ENCODE data around the gene SRGN.

SRGN gene

GRCh38 chr10:69073736-69074364, 14.1 kb upstream of the SRGN start:
- no peak for TF ChIP-seq CTCF (IDR thresholded peaks at IDR 0.05; ENCODE audit: low read depth, low read length, missing control alignments)
- no peak overlapping the region for H3K4me3 ChIP-seq (ENCODE audit: low read depth, low read length)
- DNase-seq (ENCODE audit: low read depth) = no peak
- in situ Hi-C loops (cut with HindIII; ENCODE audit: low sequenced_read_pairs) = no loop called here

DNA sequence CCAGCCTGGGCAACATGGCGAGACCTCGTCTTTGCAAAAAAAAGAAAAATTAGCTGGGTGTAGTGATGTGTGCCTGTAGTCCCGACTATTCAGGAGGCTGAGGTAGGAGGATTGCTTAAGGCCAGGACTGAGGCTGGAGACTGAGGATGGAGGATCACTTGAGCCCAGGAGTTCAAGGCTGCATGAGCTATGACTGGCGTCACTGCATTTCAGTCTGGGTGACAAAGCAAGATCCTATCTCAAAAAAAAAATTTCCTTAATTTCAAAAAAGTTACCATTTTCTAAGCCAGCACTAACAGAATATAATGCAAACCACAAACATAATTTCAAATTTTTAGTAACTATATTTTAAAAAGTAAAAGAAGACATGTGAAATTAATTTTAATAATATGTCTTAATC, 13.4 kb upstream of the SRGN start:
- H3K4me3 ChIP-seq (ENCODE audit: low read depth, low read length) = no peak overlapping the region
- in situ Hi-C loops (cut with HindIII; ENCODE audit: low sequenced_read_pairs) = no loop called here
- no peak for DNase-seq (ENCODE audit: low read depth)
- TF ChIP-seq CTCF (IDR thresholded peaks at IDR 0.05; ENCODE audit: low read depth, low read length, missing control alignments) = no peak

DNA sequence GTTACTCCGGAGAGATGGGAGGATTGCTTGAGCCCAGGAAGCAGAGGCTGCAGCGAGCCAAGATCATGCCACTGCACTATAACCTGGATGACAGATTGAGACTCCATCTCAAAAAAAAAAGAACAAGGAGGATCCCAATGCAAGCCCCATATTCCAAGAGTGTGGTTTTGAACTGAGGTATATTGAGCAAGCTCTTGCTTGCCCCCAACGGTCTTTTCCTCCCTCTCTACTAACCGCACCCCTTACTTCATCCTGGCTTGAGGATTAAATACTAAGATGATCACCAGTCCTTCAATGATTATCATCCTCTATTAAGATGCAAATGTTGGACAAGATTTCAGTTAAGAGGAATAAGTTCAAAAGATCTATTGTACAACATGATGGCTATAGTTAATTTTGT, 12.5 kb upstream of the SRGN start:
- no peak for TF ChIP-seq CTCF (IDR thresholded peaks at IDR 0.05; ENCODE audit: low read depth, low read length, missing control alignments)
- no peak overlapping the region for H3K4me3 ChIP-seq (ENCODE audit: low read depth, low read length)
- in situ Hi-C loops (cut with HindIII; ENCODE audit: low sequenced_read_pairs) = no loop called here
- DNase-seq (ENCODE audit: low read depth) = no peak

DNA sequence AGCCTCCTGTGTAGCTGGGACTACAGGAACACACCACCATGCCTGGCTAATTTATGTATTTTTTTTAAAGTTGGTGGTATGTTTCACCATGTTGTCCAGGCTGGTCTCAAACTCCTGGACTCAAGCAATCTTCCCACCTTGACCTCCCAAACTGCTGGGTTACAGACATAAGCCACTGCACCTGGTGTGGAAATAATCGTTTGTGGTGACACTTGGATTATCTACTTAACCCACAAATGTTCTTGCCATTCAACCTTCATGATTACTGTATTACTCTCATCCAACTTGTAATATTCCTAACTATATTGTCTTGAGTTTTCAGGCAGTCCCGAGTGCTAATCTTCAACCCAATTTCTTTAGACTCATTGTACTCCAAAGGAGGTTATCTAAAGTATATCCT, 9.6 kb upstream of the SRGN start:
- no peak for DNase-seq (ENCODE audit: low read depth)
- in situ Hi-C loops (cut with HindIII; ENCODE audit: low sequenced_read_pairs) = no loop called here
- no peak overlapping the region for H3K4me3 ChIP-seq (ENCODE audit: low read depth, low read length)
- TF ChIP-seq CTCF (IDR thresholded peaks at IDR 0.05; ENCODE audit: low read depth, low read length, missing control alignments) = no peak

DNA sequence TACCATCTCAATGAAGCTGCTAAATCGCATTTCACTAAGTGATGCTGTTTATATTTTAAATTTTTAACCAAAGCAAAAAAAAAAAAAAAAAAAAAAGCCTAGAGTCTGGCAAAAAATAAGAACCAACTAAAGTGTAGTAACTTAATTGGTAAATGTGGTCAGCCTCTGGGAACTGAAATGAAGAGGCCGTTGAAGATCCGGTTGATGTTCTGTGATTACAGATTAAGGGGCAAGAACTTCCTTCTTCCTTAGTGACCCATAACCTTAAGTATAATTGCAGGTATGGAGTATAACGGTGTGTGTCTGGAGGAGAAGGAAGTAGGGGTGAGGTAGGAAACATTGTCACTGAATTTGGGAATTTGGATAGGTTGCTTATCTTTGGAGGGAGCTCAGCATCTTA, 7.7 kb upstream of the SRGN start:
- no peak overlapping the region for H3K4me3 ChIP-seq (ENCODE audit: low read depth, low read length)
- in situ Hi-C loops (cut with HindIII; ENCODE audit: low sequenced_read_pairs) = no loop called here
- DNase-seq (ENCODE audit: low read depth) = no peak
- no peak for TF ChIP-seq CTCF (IDR thresholded peaks at IDR 0.05; ENCODE audit: low read depth, low read length, missing control alignments)

DNA sequence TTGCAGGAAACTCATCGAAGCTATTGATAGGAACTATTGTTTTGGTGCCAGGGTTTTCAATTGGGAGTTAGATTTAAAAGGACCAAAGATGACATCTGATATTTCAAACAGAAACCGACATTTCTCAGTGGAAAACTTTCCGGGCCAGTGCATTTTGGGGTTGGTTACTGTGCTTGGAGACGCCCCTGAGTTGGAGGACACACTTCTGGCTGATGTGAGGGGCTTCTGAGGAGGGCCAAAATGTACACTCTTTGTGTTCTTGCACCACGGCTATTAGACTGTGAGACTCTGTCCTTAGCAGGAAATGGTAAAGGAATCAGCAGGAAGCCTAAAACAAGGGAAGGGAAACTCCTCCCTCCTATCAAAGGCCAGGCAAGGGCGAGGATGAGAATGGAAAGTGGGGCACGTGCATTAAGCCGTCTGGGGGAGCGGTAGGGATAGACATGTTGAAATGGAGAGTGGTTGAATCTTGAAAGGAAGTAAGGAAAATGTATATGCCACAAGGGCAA, 1.8 kb upstream of the SRGN start:
- DNase-seq (ENCODE audit: low read depth) = no peak
- in situ Hi-C loops (cut with HindIII; ENCODE audit: low sequenced_read_pairs) = no loop called here
- H3K4me3 ChIP-seq (ENCODE audit: low read depth, low read length) = no peak overlapping the region
- TF ChIP-seq CTCF (IDR thresholded peaks at IDR 0.05; ENCODE audit: low read depth, low read length, missing control alignments) = no peak
